Mucosa of rectum (tissue), 2 donors: ENCODE data around the gene FBXW2.
"Not testable (repeated sequence)": the region's sequence is repeated elsewhere in the genome, so short reads cannot be mapped to it uniquely, and the experiment has no call there.

Experiments
- H3K27ac ChIP-seq, 2 donors: one replicate each; pipeline ENCODE4 v1.7.0; 2013; ENCODE audit warnings: inconsistent platforms in 2 of 2, low read depth in 2 of 2, low read length in 2 of 2
- H3K27me3 ChIP-seq, 2 donors: one replicate each; pipeline ENCODE4 v1.7.0; 2013; ENCODE audit warnings: low read length in 2 of 2; ENCODE audit not compliant: control insufficient read depth in 2 of 2, insufficient read depth in 2 of 2
- H3K36me3 ChIP-seq, 2 donors: one replicate each; pipeline ENCODE4 v1.7.0; 2013; ENCODE audit warnings: low read length in 2 of 2; ENCODE audit not compliant: control insufficient read depth in 2 of 2, insufficient read depth in 2 of 2
- H3K4me1 ChIP-seq, 2 donors: one replicate each; pipeline ENCODE4 v1.7.0; 2013; ENCODE audit warnings: low read length in 2 of 2, mild to moderate bottlenecking in 1 of 2; ENCODE audit not compliant: control insufficient read depth in 2 of 2, insufficient read depth in 2 of 2
- H3K4me3 ChIP-seq, 2 donors: one replicate each; pipeline ENCODE4 v1.7.0; 2013; ENCODE audit warnings: low read length in 2 of 2
- H3K9ac ChIP-seq, 2 donors: one replicate each; pipeline ENCODE4 v1.7.0; 2013; ENCODE audit warnings: low read length in 2 of 2, low read depth in 1 of 2, mild to moderate bottlenecking in 1 of 2
- H3K9me3 ChIP-seq, 2 donors: one replicate each; pipeline ENCODE4 v1.7.0; 2013; ENCODE audit warnings: low read length in 2 of 2; ENCODE audit not compliant: control insufficient read depth in 2 of 2
- donor health status: healthy.
- donor health status: Normal muscosa, but diverticular disease.

FBXW2 gene

DNA sequence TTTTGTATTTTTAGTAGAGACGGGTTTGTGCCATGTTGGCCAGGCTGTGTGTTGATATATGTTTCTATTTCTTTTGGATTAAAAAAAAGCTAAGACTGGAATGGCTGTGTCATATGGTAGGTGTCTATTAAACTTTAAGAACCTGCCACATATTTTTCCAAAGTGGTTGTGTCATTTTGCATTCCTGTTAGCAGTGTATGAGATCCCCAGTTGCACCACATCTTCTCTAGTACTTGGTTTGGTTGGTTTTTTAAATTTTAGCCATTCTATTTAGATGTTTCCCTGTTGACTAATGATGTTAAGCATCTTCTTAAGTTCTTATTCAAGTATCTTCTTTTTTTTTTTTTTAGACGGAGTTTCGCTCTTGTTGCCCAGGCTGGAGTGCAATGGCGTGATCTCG lies 42.8 kb downstream of the FBXW2 start:
- Histone ChIP-seq H3K27ac (no peak overlapping the region), H3K9me3 (no peaks in the 10 kb centered on the region), H3K27me3 (no peaks in the 10 kb centered on the region), H3K9ac (no peak overlapping the region), H3K4me3 (no peak overlapping the region), H3K4me1 (no peaks in the 10 kb centered on the region), H3K36me3 (no peaks in the 10 kb centered on the region)

- H3K27me3 ChIP-seq, H3K4me1 ChIP-seq: not testable (repeated sequence)
Observed at GRCh38 chr9:120746366-120746765, 46.9 kb downstream of the FBXW2 start.

GRCh38 chr9:120745278-120745677 lies 47.9 kb downstream of the FBXW2 start:
- Histone ChIP-seq H3K9me3 (no peaks in the 10 kb centered on the region), H3K4me3 (no peak overlapping the region), H3K4me1 (no peaks in the 10 kb centered on the region), H3K36me3 (no peaks in the 10 kb centered on the region), H3K27me3 (no peaks in the 10 kb centered on the region), H3K27ac (no peak overlapping the region), H3K9ac (no peak overlapping the region)

More at GRCh38 chr9:120746366-120746765, 46.9 kb downstream of the FBXW2 start:
- not testable (repeated sequence) for H3K4me3 ChIP-seq, H3K36me3 ChIP-seq, H3K9ac ChIP-seq, H3K9me3 ChIP-seq, H3K27ac ChIP-seq

GRCh38 chr9:120742951-120743416 lies 50.2 kb downstream of the FBXW2 start:
- no peaks in the 10 kb centered on the region for H3K4me1 ChIP-seq
- H3K4me3 ChIP-seq: no peak overlapping the region
- no peaks in the 10 kb centered on the region for H3K27me3 ChIP-seq
- no peaks in the 10 kb centered on the region for H3K9me3 ChIP-seq
- no peak overlapping the region for H3K9ac ChIP-seq
- H3K27ac ChIP-seq: no peak overlapping the region
- H3K36me3 ChIP-seq: no peaks in the 10 kb centered on the region

GRCh38 chr9:120741701-120742100 lies 51.5 kb downstream of the FBXW2 start:
- H3K27ac ChIP-seq: no peak overlapping the region
- no peak overlapping the region for H3K9ac ChIP-seq
- H3K4me3 ChIP-seq: no peak overlapping the region
- H3K4me1 ChIP-seq: no peaks in the 10 kb centered on the region
- H3K9me3 ChIP-seq: no peaks in the 10 kb centered on the region
- no peaks in the 10 kb centered on the region for H3K27me3 ChIP-seq
- no peaks in the 10 kb centered on the region for H3K36me3 ChIP-seq

- Histone ChIP-seq H3K9ac (no peak overlapping the region), H3K27ac (no peak overlapping the region), H3K9me3 (no peaks in the 10 kb centered on the region), H3K4me3 (no peak overlapping the region), H3K4me1 (no peaks in the 10 kb centered on the region), H3K27me3 (no peaks in the 10 kb centered on the region), H3K36me3 (no peaks in the 10 kb centered on the region)
Observed at GRCh38 chr9:120741191-120741590, 52.0 kb downstream of the FBXW2 start.

DNA sequence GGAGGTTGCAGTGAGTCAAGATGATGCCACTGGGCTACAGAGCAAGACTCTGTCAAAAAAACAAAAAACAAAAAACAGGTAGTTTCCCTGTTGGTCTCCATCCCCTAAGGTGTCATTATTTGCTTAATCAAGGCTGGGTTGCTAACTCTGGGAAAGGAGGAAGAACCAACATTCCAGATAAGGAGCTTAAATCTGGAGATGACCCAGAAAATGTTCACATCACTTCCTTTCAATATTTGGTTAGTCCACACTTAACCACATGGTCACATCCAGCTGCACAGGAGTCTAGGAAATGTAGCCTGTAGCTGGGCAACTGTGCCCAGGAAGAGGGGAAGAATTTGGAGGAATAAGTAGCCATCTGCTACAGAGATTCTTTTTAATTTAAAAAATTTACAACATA lies 53.1 kb downstream of the FBXW2 start:
- H3K9ac ChIP-seq: no peak overlapping the region

GRCh38 chr9:120737416-120738165 lies 55.6 kb downstream of the FBXW2 start:
- Histone ChIP-seq H3K4me3 (no peak overlapping the region), H3K27ac (no peak overlapping the region), H3K27me3 (no peaks in the 10 kb centered on the region), H3K9me3 (no peaks in the 10 kb centered on the region), H3K4me1 (no peaks in the 10 kb centered on the region), H3K36me3 (no peaks in the 10 kb centered on the region), H3K9ac (no peak overlapping the region)

More for the DNA sequence above, 53.1 kb downstream of the FBXW2 start:
- no peaks in the 10 kb centered on the region for H3K9me3 ChIP-seq
- H3K36me3 ChIP-seq: no peaks in the 10 kb centered on the region
- no peaks in the 10 kb centered on the region for H3K4me1 ChIP-seq
- H3K4me3 ChIP-seq: no peak overlapping the region
- no peak overlapping the region for H3K27ac ChIP-seq
- no peaks in the 10 kb centered on the region for H3K27me3 ChIP-seq

DNA sequence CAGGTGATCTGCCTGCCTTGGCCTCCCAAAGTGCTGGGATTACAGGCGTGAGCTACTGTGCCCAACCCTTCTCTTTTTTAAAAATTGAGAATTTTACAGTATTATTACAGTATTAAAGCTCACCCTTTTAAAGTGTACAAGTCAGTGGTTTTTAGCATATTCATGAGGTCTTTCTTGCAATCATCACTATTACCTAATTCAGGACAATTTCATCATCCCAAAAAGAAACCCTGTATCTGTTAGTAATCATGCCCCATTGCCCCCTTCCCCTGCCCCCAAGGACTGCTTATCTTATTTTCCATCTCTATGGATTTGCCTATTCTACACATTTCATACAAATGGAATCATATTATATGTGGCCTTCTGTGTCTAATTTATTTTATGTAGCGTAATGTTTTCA lies 56.3 kb downstream of the FBXW2 start:
- no peaks in the 10 kb centered on the region for H3K9me3 ChIP-seq
- H3K36me3 ChIP-seq: no peaks in the 10 kb centered on the region
- no peak overlapping the region for H3K4me3 ChIP-seq
- no peaks in the 10 kb centered on the region for H3K27me3 ChIP-seq
- H3K9ac ChIP-seq: no peak overlapping the region
- no peaks in the 10 kb centered on the region for H3K4me1 ChIP-seq
- H3K27ac ChIP-seq: no peak overlapping the region

DNA sequence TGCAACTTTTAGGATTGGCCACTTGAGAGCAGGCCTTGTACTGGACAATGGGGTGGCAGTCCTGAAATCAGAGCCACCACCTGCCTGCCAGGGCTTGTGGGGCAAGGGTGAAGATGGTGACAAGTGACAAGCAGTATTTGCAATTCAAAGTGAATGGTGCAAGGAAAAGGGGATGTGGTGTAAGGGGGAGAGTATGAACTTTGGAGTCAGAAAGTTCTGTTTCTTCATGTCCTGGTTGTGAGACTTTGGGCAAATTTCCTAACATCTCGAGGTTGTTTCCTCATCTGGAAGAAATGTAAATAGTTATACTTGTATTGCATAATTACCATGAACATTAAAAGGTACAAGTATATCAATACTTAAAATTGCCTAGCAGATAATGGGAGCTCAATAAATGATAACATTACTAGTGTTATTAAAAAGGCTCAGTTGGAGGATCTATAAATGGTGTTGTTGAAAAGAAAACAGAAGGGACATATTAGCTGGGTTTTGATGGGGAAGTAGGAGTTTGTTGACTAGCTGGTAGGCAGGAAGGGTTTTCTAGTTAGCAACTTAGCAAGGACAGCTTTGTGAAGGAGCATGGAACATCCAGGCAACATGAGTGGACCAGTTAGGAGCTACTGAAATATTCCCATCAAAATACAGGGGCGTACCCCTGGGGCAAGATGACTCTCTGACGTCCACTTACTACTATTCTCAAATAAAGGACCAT lies 57.6 kb downstream of the FBXW2 start:
- Histone ChIP-seq H3K9me3 (no peaks in the 10 kb centered on the region), H3K27ac (no peak overlapping the region), H3K27me3 (no peaks in the 10 kb centered on the region), H3K4me3 (no peak overlapping the region), H3K9ac (no peak overlapping the region), H3K36me3 (no peaks in the 10 kb centered on the region), H3K4me1 (no peaks in the 10 kb centered on the region)
